Large intestine (tissue), 3 donors: Measurements from ENCODE around the gene XRN1. TPM values are rescaled to one million over a fixed set of nuclear protein-coding genes. Genes with fewer than 3 reads are reported as not detected.
"Not testable (repeated sequence)": the region's sequence is repeated elsewhere in the genome, so short reads cannot be mapped to it uniquely, and the experiment has no call there.

Experiments
- DNase-seq, 2 donors: peaks; one replicate each; pipeline versions ENCODE4 v3.0.0 to v3.0.0-alpha.2; 2013
- H3K27ac ChIP-seq: one replicate; pipeline ENCODE4 v1.5.1; 2013; ENCODE audit warnings: low read length
- H3K27me3 ChIP-seq: 2 replicates; pipeline ENCODE4 v1.6.1; 2013; ENCODE audit warnings: low read length; ENCODE audit not compliant: control insufficient read depth, insufficient read depth
- H3K36me3 ChIP-seq: 2 replicates; pipeline ENCODE4 v1.6.1; 2013; ENCODE audit warnings: low read length; ENCODE audit not compliant: control insufficient read depth, insufficient read depth
- H3K4me1 ChIP-seq: one replicate; pipeline ENCODE4 v1.6.1; 2013; ENCODE audit warnings: low read length; ENCODE audit not compliant: control insufficient read depth, insufficient read depth
- H3K4me3 ChIP-seq: one replicate; pipeline ENCODE4 v1.5.1; 2013; ENCODE audit warnings: low read length
- H3K9me3 ChIP-seq: one replicate; pipeline ENCODE4 v1.6.1; 2013; ENCODE audit warnings: mild to moderate bottlenecking, low read depth, low read length, moderate library complexity; ENCODE audit not compliant: control insufficient read depth
- WGBS: methylation state at CpG from one replicate; pipeline ENCODE4 v1.1.5; 2013; ENCODE audit warnings: low lambda C conversion rate; ENCODE audit not compliant: insufficient coverage; 5-methylcytosine and 5-hydroxymethylcytosine counted together
- polyA plus RNA-seq: library from polyadenylated mRNA; unstranded; fragments of 120-200 nt; gene quantifications from one replicate; pipeline ENCODE4 v1.2.1, GENCODE V29; 2013

Gene XRN1
- polyA plus RNA-seq, 1 donor: 36.5 TPM

DNA sequence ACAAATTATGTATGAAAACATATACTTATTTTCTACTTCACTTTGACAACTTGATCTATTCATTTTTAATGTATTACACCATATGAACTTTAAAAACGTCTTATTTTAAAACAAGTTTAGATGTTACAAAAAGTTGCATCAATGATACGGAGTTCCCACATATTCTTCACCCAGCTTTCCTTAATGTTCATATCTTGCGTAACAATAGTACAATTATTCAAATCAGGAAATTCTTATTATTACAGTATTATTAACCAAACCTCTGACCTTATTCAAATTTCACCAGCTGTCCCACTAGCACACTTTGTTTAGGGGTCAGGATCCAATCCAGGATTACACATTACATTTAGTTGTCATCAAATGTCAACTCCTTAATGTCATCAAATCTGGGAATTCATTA, 12.9 kb upstream of the XRN1 start:
- H3K27me3 ChIP-seq: no peaks in the 10 kb centered on the region
- H3K9me3 ChIP-seq: no peaks in the 10 kb centered on the region
- no peak overlapping the region for H3K4me3 ChIP-seq
- H3K36me3 ChIP-seq: peaks cover 2% of the 10 kb centered on the region
- peaks cover 3% of the 10 kb centered on the region for H3K4me1 ChIP-seq
- 100% methylated on average over 2 of the region's 3 CpGs for whole genome bisulfite sequencing
- peak overlapping the region; percentile 74 for H3K27ac ChIP-seq
- DNase-seq: no peak

DNA sequence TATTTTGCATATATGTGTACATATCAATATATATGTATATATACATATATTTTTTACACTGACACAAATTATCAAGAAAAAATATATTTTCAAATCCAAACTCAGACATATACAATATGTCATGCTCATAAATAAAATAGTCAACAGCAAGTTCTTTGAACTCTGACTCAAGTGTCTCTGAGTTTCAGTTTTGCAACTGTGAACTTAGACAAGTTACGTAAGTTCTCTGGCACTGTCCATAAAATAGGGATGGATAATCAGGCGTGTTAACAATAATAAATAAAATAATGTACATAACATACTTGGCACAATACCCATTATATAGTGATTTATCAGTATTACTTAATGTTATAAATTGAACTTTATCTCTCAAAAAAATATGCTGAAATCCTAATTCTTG, 12.1 kb upstream of the XRN1 start:
- Histone ChIP-seq H3K36me3 (peaks cover 2% of the 10 kb centered on the region), H3K27me3 (no peaks in the 10 kb centered on the region), H3K4me1 (peaks cover 3% of the 10 kb centered on the region), H3K9me3 (no peaks in the 10 kb centered on the region), H3K27ac (peak overlapping the region; percentile 74), H3K4me3 (no peak overlapping the region)
- 67% methylated on average over 1 of the region's 2 CpGs for WGBS
- DNase-seq: peak; percentile 26 to 66

DNA sequence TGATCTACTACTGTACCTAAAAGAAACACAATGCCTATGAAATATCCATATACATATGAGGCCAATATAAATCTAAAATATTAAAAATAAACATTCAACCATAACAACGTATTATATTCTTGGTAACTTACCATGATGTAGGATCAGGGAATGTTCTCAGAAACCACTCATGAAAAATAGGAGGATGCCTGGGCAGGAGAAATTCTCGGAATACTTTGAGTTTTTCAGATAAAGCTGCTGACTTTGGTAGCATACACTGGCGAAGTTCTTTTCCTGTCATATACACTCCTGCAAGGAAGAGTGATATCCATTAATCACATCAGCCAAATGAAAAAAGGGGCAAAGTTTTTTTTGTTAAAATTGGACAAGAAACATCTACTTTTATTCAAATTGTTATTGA, 11.3 kb upstream of the XRN1 start:
- Histone ChIP-seq H3K27me3 (no peaks in the 10 kb centered on the region), H3K27ac (peak overlapping the region; percentile 74), H3K9me3 (no peaks in the 10 kb centered on the region), H3K4me3 (no peak overlapping the region), H3K36me3 (peaks cover 2% of the 10 kb centered on the region), H3K4me1 (peaks cover 3% of the 10 kb centered on the region)
- no peak for DNase-seq
- 100% methylated on average over 1 of the region's 3 CpGs for WGBS

DNA sequence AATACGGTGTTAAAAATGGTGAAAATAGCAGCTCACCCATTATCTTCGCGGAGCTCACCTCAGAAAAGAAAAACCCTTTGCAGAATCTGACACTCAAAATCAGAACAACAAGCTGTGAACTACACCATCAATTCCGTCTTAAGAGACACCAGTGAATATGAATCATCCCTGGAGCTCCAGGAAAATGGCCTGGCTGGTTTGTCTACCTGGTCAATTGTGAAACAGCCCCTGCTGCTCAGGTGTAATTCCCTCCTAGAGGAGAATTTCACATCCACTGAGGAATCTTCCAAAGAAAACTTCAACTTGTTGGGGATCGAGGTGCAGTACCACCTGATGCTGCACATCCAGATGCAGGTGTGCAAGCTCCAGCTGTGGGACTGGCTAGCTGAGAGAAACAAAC, 3.0 kb upstream of the XRN1 start:
- H3K27ac ChIP-seq: no peak overlapping the region
- no peaks in the 10 kb centered on the region for H3K4me1 ChIP-seq
- no peaks in the 10 kb centered on the region for H3K9me3 ChIP-seq
- no peaks in the 10 kb centered on the region for H3K27me3 ChIP-seq
- H3K4me3 ChIP-seq: no peak overlapping the region
- no peak for DNase-seq
- peaks cover 9% of the 10 kb centered on the region for H3K36me3 ChIP-seq
- WGBS: no CpG with 5 or more reads among the region's 5 CpGs

DNA sequence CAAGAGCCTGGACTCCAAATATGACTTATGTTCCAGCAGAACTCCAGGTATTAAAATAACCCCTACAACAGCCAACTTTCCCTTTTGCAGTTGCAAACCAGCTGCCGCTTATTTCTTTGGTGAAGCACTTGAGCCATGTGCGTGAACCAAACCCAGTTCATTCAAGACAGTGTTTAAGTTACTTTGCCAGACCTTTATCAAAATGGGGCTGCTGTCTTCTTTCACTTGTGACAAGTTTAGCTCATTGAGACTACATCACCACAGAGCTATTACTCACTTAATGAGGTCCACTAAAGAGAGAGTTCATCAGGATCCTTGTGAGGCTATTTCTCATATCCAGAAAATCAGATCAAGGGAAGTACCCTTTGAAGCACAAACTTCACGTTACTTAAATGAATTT, 2.4 kb upstream of the XRN1 start:
- H3K9me3 ChIP-seq: no peaks in the 10 kb centered on the region
- H3K36me3 ChIP-seq: peaks cover 9% of the 10 kb centered on the region
- no peak overlapping the region for H3K4me3 ChIP-seq
- DNase-seq: no peak
- no peak overlapping the region for H3K27ac ChIP-seq
- H3K27me3 ChIP-seq: no peaks in the 10 kb centered on the region
- H3K4me1 ChIP-seq: no peaks in the 10 kb centered on the region
- WGBS: 92% methylated on average over 2 of the region's 3 CpGs

DNA sequence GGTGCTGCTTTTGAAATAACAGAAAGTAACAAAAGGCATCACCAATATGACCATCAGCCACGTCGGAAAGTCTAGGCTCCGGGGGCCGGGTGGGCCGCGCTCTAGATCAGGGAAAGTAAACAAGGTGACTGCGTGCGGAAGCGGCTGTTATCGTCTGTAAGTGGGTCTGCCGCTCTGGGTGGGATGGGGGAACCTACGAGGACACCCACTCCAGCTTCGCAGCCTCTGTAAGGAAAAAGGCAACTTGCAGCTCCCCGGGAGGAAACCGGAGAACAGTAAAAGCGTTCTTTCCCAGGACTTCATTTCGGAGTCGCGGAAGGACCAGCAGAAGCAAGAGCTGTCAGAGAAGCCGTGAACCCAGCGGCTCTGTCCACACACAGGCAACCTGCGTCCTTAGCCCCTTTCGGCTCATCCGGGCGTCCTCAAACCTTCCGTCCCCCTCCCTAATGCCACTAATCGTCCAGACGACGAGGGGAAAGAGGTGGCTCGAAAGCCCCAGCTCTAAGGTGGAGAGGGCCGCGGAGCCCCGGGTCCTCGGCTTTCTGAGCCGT, 461 bp downstream of the XRN1 start:
- DNase-seq: peak; percentile 31 to 82
- no peaks in the 10 kb centered on the region for H3K4me1 ChIP-seq
- no CpG with 5 or more reads among the region's 35 CpGs for WGBS
- peaks cover 14% of the 10 kb centered on the region for H3K36me3 ChIP-seq
- H3K9me3 ChIP-seq: no peaks in the 10 kb centered on the region
- peak overlapping the region; percentile 78 for H3K4me3 ChIP-seq
- H3K27me3 ChIP-seq: no peaks in the 10 kb centered on the region
- peak overlapping the region; percentile 96 for H3K27ac ChIP-seq

DNA sequence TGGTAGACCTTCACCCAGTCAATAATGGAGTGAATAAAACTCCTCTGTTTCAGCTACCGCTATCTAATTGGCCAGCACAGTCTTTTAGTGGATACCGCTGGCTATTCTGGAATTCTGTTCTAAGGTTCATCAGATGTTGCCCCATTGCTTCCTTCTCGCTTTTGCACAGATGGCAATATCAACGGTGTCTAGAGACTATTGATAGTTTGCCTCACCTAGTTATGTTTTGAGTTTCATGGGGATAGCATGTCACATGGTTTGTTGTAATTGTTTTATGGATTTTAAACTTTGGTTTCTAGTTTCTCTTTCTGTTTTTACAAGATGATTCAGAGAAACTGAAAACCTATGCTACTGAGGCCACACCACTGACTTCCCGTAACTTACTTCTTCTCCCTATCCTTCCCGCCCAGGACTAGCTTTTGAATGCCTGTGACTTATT, 2.0 kb downstream of the XRN1 start:
- H3K36me3 ChIP-seq: peaks cover 10% of the 10 kb centered on the region
- H3K9me3 ChIP-seq: no peaks in the 10 kb centered on the region
- WGBS: no CpG with 5 or more reads among the region's 6 CpGs
- peak overlapping the region; percentile 78 for H3K4me3 ChIP-seq
- H3K27ac ChIP-seq: peak overlapping the region; percentile 96
- DNase-seq: peak; percentile 76 to 93
- H3K4me1 ChIP-seq: no peaks in the 10 kb centered on the region
- no peaks in the 10 kb centered on the region for H3K27me3 ChIP-seq

DNA sequence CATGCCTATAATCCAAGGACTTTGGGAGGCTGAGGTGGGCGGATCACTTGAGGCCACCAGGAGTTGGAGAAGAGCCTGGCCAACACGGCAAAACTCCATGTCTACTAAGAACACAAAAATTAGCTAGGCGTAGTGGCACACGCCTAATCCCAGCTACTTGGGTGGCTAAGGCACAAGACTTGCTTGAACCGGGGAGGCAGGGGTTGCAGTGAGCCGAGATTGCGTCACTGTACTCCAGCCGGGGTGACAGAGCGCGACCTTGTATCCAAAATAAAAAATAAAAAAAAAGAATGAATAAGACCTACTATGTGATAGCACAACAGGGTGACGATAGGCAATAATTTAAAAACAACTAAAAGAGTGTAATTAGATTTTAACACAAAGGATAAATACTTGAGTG, 3.5 kb downstream of the XRN1 start:
- Histone ChIP-seq H3K27ac (no peak overlapping the region), H3K9me3 (no peaks in the 10 kb centered on the region), H3K4me3 (no peak overlapping the region), H3K4me1 (no peaks in the 10 kb centered on the region), H3K36me3 (peaks cover 7% of the 10 kb centered on the region), H3K27me3 (no peaks in the 10 kb centered on the region)
- WGBS: 93% methylated on average over 7 of the region's 11 CpGs
- no peak for DNase-seq

DNA sequence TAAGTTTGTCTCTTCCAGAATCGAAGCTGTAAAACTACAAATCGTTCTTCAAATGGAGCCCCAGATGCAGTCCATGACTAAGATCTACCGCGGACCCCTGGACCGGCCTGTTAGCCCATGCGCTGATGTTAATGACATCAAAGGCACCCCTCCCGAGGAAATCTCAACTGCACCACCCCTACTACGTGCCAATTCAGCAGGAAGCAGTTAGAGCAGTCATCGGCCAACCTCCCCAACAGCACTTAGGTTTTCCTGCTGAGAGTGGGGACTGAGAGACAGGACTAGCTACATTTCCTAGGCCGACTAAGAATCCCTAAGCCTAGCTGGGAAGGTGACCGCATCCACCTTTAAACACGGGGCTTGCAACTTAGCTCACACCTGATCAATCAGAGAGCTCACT, 4.8 kb downstream of the XRN1 start:
- WGBS: no CpG with 5 or more reads among the region's 12 CpGs
- not testable (repeated sequence) for H3K27ac ChIP-seq, H3K9me3 ChIP-seq, H3K4me3 ChIP-seq, H3K27me3 ChIP-seq, H3K36me3 ChIP-seq, DNase-seq, H3K4me1 ChIP-seq

DNA sequence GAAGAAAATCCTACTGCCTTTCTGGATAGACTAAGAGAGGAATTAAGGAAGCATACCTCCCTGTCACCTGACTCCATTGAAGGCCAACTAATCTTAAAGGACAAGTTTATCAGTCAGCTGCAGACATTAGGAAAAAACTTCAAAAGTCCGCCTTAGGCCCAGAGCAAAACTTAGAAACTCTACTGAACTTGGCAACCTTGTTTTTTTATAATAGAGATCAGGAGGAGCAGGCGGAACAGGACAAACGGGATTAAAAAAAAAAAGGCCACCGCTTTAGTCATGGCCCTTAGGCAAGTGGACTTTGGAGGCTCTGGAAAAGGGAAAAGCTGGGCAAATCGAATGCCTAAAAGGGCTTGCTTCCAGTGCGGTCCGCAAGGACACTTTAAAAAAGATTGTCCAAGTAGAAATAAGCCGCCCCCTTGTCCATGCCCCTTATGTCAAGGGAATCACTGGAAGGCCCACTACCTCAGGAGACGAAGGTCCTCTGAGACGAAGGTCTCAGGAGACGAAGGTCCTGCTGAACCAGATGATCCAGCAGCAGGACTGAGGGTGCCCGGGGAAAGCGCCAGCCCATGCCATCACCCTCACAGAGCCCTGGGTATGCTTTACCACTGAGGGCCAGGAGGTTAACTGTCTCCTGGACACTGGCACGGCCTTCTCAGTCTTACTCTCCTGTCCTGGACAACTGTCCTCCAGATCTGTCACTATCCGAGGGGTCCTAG, 8.2 kb downstream of the XRN1 start:
- Histone ChIP-seq H3K27ac (peak overlapping the region; percentile 36), H3K36me3 (peaks cover 10% of the 10 kb centered on the region)
- H3K9me3 ChIP-seq, H3K4me1 ChIP-seq, H3K4me3 ChIP-seq, H3K27me3 ChIP-seq: not testable (repeated sequence)
- peak in 1 of 2 donors; percentile 24 for DNase-seq
- 67% methylated on average over 3 of the region's 15 CpGs for WGBS

DNA sequence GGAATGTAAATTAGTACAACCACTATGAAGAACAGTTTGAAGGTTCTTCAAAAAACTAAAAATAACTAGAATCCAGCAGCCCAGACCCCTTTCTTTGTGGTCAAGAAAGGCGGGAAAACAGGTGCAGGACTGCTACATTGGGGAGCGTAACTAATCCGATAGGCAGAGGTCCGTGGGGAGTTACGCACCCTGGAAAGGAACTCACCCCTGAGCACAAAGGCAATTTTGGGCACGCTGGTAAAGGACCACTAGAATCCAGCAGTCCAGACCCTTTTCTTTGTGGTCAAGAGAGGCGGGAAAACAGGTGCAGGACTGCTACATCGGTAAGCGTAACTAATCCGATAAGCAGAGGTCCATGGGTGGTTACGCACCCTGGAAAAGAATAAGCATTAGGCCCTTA, 9.7 kb downstream of the XRN1 start:
- H3K36me3 ChIP-seq, H3K27ac ChIP-seq, H3K27me3 ChIP-seq, H3K4me3 ChIP-seq, H3K4me1 ChIP-seq, H3K9me3 ChIP-seq, DNase-seq: not testable (repeated sequence)
- no CpG with 5 or more reads among the region's 11 CpGs for WGBS
